HepG2 (cell line): ENCODE data around the gene PUS1. TPM values are rescaled to one million over a fixed set of nuclear protein-coding genes. Genes with fewer than 3 reads are reported as not detected.

ENCODE experiments used
- ATAC-seq: fragments of 200-7000 bp; cut with Tn5 transposase; 3 replicates; pipeline ENCODE4 v1.9.1; 2020; ENCODE audit warnings: mild to moderate bottlenecking, moderate library complexity
- BruUV-seq: library from RNA; stranded (reverse); fragments of 400-500 nt; replicated peaks from 2 replicates; lab custom pipeline; 2021; lab: Mats Ljungman, UMichigan
- CTCF ChIA-PET: fragments of 300-600 bp; formaldehyde crosslinking; extraction: SDS; loops from one replicate; lab custom pipeline; 2021; ENCODE audit warnings: low total read pairs, inconsistent platforms, low intra/inter-chr PET ratio; lab: Yijun Ruan, JAX
- POLR2A ChIA-PET: fragments of 350-600 bp; sonication (Branson Sonifier 250); formaldehyde crosslinking; loops from one replicate; lab custom pipeline; 2020; ENCODE audit warnings: antibody characterized with exemption, inconsistent platforms; lab: Yijun Ruan, JAX
- DNase-seq: peaks from one replicate; pipeline ENCODE4 v3.0.0-alpha.2; 2015; ENCODE audit warnings: low spot score
- FAIRE-seq: peaks from 3 replicates; lab custom pipeline; 2011; peaks lifted over from hg19 to GRCh38; lab: Jason Lieb, UNC
- H2AFZ ChIP-seq: one replicate; pipeline ENCODE4 v1.6.1; 2011; ENCODE audit warnings: low read length, inconsistent platforms
- H3K27ac ChIP-seq: fragments of 300-600 bp; 3 replicates; pipeline ENCODE4 v1.8.0; 2011; ENCODE audit warnings: mixed run types, mild to moderate bottlenecking, mixed read lengths, low read length, inconsistent platforms; ENCODE audit not compliant: insufficient read depth; ENCODE audit errors: extremely low read length
- H3K27me3 ChIP-seq, 2 experiments: fragments of 200-600 bp in 1 of 2; 2 replicates in 1 of 2; 3 replicates in 1 of 2; pipeline versions ENCODE4 v1.6.0 to v1.8.0; 2011; ENCODE audit warnings: low read length in 2 of 2, mild to moderate bottlenecking in 2 of 2, moderate library complexity in 2 of 2, inconsistent platforms in 1 of 2; ENCODE audit not compliant: insufficient read depth in 2 of 2, control insufficient read depth in 1 of 2
- H3K36me3 ChIP-seq, 2 experiments: fragments of 200-600 bp in 1 of 2; replicated peaks in 1 of 2; 2 replicates in 1 of 2; 3 replicates in 1 of 2; pipeline versions ENCODE4 v1.5.1 to v1.8.0; 2011; ENCODE audit warnings: low read length in 2 of 2, inconsistent platforms in 1 of 2; ENCODE audit not compliant: insufficient read depth in 2 of 2, control insufficient read depth in 1 of 2
- H3K4me1 ChIP-seq: 2 replicates; pipeline ENCODE4 v1.5.1; 2012; ENCODE audit warnings: low read length, inconsistent platforms; ENCODE audit not compliant: insufficient read depth
- H3K4me2 ChIP-seq: 2 replicates; pipeline ENCODE4 v1.6.0; 2011; ENCODE audit warnings: low read depth, low read length, inconsistent platforms
- H3K4me3 ChIP-seq, 3 experiments: fragments of 200-600 bp in 1 of 3; sonication (generic), shearing (Covaris generic) in 1 of 3; replicated peaks in 1 of 3; 2 replicates each; pipeline ENCODE4 v1.5.1; 2011 to 2016; ENCODE audit warnings: low read length in 3 of 3, inconsistent platforms in 2 of 3, low read depth in 2 of 3, mild to moderate bottlenecking in 2 of 3, control low read depth in 1 of 3, mixed read lengths in 1 of 3; ENCODE audit not compliant: insufficient read depth in 1 of 3
- H3K79me2 ChIP-seq: one replicate; pipeline ENCODE4 v1.6.1; 2011; ENCODE audit warnings: low read length, inconsistent platforms; ENCODE audit not compliant: insufficient read depth
- H3K9ac ChIP-seq: 2 replicates; pipeline ENCODE4 v1.6.0; 2011; ENCODE audit warnings: mild to moderate bottlenecking, low read depth, low read length, inconsistent platforms; ENCODE audit not compliant: insufficient read depth
- H3K9me3 ChIP-seq: 2 replicates; pipeline ENCODE4 v1.5.1; 2012; ENCODE audit warnings: mild to moderate bottlenecking, low read length
- H4K20me1 ChIP-seq: 2 replicates; pipeline ENCODE4 v1.6.0; 2011; ENCODE audit warnings: inconsistent platforms, mild to moderate bottlenecking, low read length, moderate library complexity; ENCODE audit not compliant: insufficient read depth
- AGO2 ChIP-seq: fragments of 200-400 bp; formaldehyde crosslinking; optimal IDR thresholded peaks from 2 replicates; pipeline ENCODE3; 2017; ENCODE audit warnings: mild to moderate bottlenecking, low read depth, low read length, moderate library complexity
- ARNTL ChIP-seq: sonication (generic); formaldehyde crosslinking; IDR thresholded peaks from 2 replicates; pipeline ENCODE4 v1.4.0; 2020; ENCODE audit warnings: mild to moderate bottlenecking, missing genetic modification reagents
- KDM2A ChIP-seq: sonication (generic); formaldehyde crosslinking; IDR thresholded peaks from 2 replicates; pipeline ENCODE4 v1.4.0; 2020; ENCODE audit warnings: low read depth, missing genetic modification reagents, borderline replicate concordance
- KLF12 ChIP-seq: sonication (generic); formaldehyde crosslinking; IDR thresholded peaks from 2 replicates; pipeline ENCODE4 v1.4.0; 2020; ENCODE audit warnings: missing genetic modification reagents, borderline replicate concordance
- NONO ChIP-seq, 2 experiments: fragments of 450-650 bp in 1 of 2; sonication (generic) in 1 of 2; formaldehyde crosslinking in 1 of 2; IDR thresholded peaks in 1 of 2; conservative IDR thresholded peaks in 1 of 2; 2 replicates each; pipeline versions ENCODE4 v1.6.1 to v1.8.0; 2017 to 2022; ENCODE audit warnings: mild to moderate bottlenecking in 1 of 2, missing genetic modification reagents in 1 of 2, moderate library complexity in 1 of 2
- POLR2A ChIP-seq, 2 experiments: IDR thresholded peaks; 2 replicates each; pipeline ENCODE4 v1.6.1; 2011; ENCODE audit warnings: low read depth in 2 of 2, low read length in 2 of 2, mild to moderate bottlenecking in 1 of 2, moderate library complexity in 1 of 2; ENCODE audit not compliant: insufficient read depth in 1 of 2
- RBFOX2 ChIP-seq: fragments of 200-400 bp; formaldehyde crosslinking; IDR thresholded peaks from 2 replicates; pipeline ENCODE4 v1.6.1; 2017; ENCODE audit warnings: low read depth, mild to moderate bottlenecking, low read length
- SNAPC2 ChIP-seq: sonication (generic); formaldehyde crosslinking; IDR thresholded peaks from 2 replicates; pipeline ENCODE4 v1.8.1; 2022; ENCODE audit warnings: mild to moderate bottlenecking, missing genetic modification reagents
- ZC3H13 ChIP-seq: sonication (generic); formaldehyde crosslinking; IDR thresholded peaks from 2 replicates; pipeline ENCODE4 v1.8.1; 2023; ENCODE audit warnings: mild to moderate bottlenecking, missing genetic modification reagents, moderate library complexity
- ZNF317 ChIP-seq: sonication (generic); formaldehyde crosslinking; IDR thresholded peaks from 2 replicates; pipeline ENCODE4 v1.5.0; 2020; ENCODE audit warnings: mild to moderate bottlenecking, missing genetic modification reagents
- WGBS: methylation state at CpG from one replicate; pipeline ENCODE4 v1.1.6; 2017; ENCODE audit warnings: low lambda C conversion rate; 5-methylcytosine and 5-hydroxymethylcytosine counted together
- in situ Hi-C: cut with HindIII; loops from 2 replicates; pipeline ENCODE4 v1.10.0; 2017; ENCODE audit warnings: low pct_unique_long_range_greater_than_20kb; ENCODE audit not compliant: extremely low pct_ligation_motif_present
- intact Hi-C: fragments of 100-400 bp; cut with micrococcal nuclease; formaldehyde crosslinking; loops from one replicate; pipeline ENCODE4 v1.10.0; 2022; ENCODE audit not compliant: unreplicated experiment
- polyA plus RNA-seq, 8 experiments: library from polyadenylated mRNA; depleted of rRNA in 3 of 8; stranded (reverse) in 7 of 8; unstranded in 1 of 8; fragments of >200 nt; fragmentation: Illumina TruSeq in 4 of 8; extraction: Trizol in 4 of 8; gene quantifications; 2 replicates each; pipeline versions ENCODE4 v1.2.1 to v1.2.3, GENCODE V29; 2011 to 2016; ENCODE audit warnings: low read depth in 4 of 8, missing spikeins in 1 of 8, mixed read lengths in 1 of 8; ENCODE audit not compliant: insufficient read depth in 1 of 8
- total RNA-seq, 5 experiments: library from RNA; depleted of rRNA; stranded (reverse); fragments of >200 nt; fragmentation: Illumina TruSeq; extraction: Trizol; gene quantifications; 2 replicates each; pipeline ENCODE4 v1.2.3, GENCODE V29; 2016; ENCODE audit warnings: low read depth in 1 of 5
- TF ChIP-seq, protein P1 (sequence below): sonication (generic); formaldehyde crosslinking; IDR thresholded peaks from 2 replicates; pipeline ENCODE4 v1.5.0; 2020; ENCODE audit warnings: mild to moderate bottlenecking, missing genetic modification reagents
- TF ChIP-seq, protein P2 (sequence below): sonication (generic); formaldehyde crosslinking; IDR thresholded peaks from 2 replicates; pipeline ENCODE4 v1.4.0; 2020; ENCODE audit warnings: missing genetic modification reagents
- TF ChIP-seq, protein P3 (sequence below): sonication (generic); formaldehyde crosslinking; IDR thresholded peaks from 2 replicates; pipeline ENCODE4 v1.5.0; 2020; ENCODE audit warnings: missing genetic modification reagents
- TF ChIP-seq, protein P4 (sequence below): sonication (generic); formaldehyde crosslinking; IDR thresholded peaks from 2 replicates; pipeline ENCODE4 v1.8.0; 2022; ENCODE audit warnings: missing genetic modification reagents, mild to moderate bottlenecking, inconsistent platforms, borderline replicate concordance

The PUS1 gene
- total and polyA plus RNA-seq, 2 of the 13 experiments (the other 11 are each of a cell fraction or from before 2014, with no cell fraction given): 19.2 to 24.7 TPM

DNA sequence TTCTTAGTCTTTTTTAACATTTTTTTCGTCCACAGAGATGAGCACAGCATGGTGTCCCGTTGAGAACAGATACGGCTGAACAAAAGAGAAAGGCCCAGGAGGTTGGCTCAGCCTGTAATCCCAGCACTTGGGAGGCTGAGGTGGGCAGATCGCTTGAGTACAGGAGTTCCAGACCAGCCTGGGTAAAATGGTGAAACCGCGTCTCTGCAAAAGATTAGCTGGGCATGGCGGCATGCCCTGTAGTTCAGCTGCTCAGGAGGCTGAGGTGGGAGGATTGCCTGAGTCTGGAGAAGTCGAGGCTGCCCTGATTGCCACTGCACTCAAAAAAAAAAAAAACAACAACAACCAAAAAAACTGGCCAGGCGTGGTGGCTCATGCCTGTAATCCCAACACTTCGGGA is 14.8 kb downstream of the PUS1 start (continued):
- TF ChIP-seq, protein P1, sequence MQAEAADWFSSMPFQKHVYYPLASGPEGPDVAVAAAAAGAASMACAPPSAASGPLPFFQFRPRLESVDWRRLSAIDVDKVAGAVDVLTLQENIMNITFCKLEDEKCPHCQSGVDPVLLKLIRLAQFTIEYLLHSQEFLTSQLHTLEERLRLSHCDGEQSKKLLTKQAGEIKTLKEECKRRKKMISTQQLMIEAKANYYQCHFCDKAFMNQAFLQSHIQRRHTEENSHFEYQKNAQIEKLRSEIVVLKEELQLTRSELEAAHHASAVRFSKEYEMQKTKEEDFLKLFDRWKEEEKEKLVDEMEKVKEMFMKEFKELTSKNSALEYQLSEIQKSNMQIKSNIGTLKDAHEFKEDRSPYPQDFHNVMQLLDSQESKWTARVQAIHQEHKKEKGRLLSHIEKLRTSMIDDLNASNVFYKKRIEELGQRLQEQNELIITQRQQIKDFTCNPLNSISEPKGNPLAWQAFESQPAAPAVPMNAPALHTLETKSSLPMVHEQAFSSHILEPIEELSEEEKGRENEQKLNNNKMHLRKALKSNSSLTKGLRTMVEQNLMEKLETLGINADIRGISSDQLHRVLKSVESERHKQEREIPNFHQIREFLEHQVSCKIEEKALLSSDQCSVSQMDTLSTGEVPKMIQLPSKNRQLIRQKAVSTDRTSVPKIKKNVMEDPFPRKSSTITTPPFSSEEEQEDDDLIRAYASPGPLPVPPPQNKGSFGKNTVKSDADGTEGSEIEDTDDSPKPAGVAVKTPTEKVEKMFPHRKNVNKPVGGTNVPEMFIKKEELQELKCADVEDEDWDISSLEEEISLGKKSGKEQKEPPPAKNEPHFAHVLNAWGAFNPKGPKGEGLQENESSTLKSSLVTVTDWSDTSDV (CRISPR knock-in tag): no peak

DNA sequence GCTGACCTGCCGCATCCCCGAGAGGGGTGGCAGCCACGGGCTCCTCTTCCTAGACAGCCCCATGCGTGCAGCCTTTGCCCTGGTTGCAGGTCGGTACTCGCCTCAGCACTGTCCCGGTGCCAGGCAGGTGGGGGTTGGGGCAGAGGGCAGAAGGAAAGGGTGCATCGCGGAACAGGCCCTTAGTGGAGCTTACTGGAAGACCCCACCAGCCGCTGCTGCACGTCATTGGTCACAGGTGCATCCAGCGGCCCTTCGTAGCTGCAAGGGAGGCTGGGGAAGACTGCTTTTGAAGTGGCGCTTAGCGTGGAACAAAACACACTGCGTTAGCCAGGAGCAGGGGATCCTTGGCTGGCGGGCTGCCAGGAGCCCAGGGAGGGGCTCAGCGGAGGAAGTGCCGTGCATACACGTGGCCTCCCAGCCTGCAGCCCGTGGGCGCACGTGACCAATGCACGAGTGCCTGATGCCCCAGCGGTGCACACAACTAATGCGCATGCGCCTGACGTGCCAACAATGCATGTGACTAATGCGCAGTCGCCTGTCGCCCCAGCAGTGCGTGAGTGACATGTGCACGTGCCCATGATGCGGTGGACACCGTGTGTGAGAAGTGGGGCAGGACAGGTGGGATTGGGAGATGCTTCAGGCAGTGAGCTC is 15.7 kb downstream of the PUS1 start:
- BruUV-seq: no TSS peak
- CTCF ChIA-PET: no interaction called here
- H3K9me3 ChIP-seq: no peaks in the 10 kb centered on the region
- POLR2A ChIA-PET: no interaction called here
- H3K27me3 ChIP-seq: no peaks in the 10 kb centered on the region
- intact Hi-C loops: no loop called here
- H3K27ac ChIP-seq: no peak overlapping the region
- no peaks in the 10 kb centered on the region for H3K79me2 ChIP-seq
- 92% methylated on average over 7 of the region's 35 CpGs for WGBS
- FAIRE-seq: no peak
- no peak for ATAC-seq
- H4K20me1 ChIP-seq: no peaks in the 10 kb centered on the region
- no peak overlapping the region for H3K9ac ChIP-seq
- H3K4me2 ChIP-seq: no peak overlapping the region
- H3K36me3 ChIP-seq: peaks cover 6 to 34% of the 10 kb centered on the region in 2 experiments; a peak in 4 of 5 replicates
- no peak overlapping the region for H2AFZ ChIP-seq
- in situ Hi-C loops: no loop called here
- no peak overlapping the region for H3K4me3 ChIP-seq
- no peak for DNase-seq
- peaks cover 15% of the 10 kb centered on the region; the same call in 1 of the 2 replicates for H3K4me1 ChIP-seq
- peak; percentile 67 for TF ChIP-seq RBFOX2
- TF ChIP-seq, protein P2, sequence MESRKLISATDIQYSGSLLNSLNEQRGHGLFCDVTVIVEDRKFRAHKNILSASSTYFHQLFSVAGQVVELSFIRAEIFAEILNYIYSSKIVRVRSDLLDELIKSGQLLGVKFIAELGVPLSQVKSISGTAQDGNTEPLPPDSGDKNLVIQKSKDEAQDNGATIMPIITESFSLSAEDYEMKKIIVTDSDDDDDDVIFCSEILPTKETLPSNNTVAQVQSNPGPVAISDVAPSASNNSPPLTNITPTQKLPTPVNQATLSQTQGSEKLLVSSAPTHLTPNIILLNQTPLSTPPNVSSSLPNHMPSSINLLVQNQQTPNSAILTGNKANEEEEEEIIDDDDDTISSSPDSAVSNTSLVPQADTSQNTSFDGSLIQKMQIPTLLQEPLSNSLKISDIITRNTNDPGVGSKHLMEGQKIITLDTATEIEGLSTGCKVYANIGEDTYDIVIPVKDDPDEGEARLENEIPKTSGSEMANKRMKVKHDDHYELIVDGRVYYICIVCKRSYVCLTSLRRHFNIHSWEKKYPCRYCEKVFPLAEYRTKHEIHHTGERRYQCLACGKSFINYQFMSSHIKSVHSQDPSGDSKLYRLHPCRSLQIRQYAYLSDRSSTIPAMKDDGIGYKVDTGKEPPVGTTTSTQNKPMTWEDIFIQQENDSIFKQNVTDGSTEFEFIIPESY (CRISPR knock-in tag): peak; percentile 59; the same call in 1 of the 2 replicates
- TF ChIP-seq KDM2A (CRISPR knock-in tag): no peak
- peak; percentile 96 for TF ChIP-seq AGO2
- TF ChIP-seq, protein P3, sequence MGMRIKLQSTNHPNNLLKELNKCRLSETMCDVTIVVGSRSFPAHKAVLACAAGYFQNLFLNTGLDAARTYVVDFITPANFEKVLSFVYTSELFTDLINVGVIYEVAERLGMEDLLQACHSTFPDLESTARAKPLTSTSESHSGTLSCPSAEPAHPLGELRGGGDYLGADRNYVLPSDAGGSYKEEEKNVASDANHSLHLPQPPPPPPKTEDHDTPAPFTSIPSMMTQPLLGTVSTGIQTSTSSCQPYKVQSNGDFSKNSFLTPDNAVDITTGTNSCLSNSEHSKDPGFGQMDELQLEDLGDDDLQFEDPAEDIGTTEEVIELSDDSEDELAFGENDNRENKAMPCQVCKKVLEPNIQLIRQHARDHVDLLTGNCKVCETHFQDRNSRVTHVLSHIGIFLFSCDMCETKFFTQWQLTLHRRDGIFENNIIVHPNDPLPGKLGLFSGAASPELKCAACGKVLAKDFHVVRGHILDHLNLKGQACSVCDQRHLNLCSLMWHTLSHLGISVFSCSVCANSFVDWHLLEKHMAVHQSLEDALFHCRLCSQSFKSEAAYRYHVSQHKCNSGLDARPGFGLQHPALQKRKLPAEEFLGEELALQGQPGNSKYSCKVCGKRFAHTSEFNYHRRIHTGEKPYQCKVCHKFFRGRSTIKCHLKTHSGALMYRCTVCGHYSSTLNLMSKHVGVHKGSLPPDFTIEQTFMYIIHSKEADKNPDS (CRISPR knock-in tag): no peak
- no peak for TF ChIP-seq NONO (IDR thresholded peaks at IDR 0.05)
- no peak for TF ChIP-seq NONO (CRISPR knock-in tag; conservative IDR thresholded peaks at IDR 0.05)
- TF ChIP-seq, protein P4, sequence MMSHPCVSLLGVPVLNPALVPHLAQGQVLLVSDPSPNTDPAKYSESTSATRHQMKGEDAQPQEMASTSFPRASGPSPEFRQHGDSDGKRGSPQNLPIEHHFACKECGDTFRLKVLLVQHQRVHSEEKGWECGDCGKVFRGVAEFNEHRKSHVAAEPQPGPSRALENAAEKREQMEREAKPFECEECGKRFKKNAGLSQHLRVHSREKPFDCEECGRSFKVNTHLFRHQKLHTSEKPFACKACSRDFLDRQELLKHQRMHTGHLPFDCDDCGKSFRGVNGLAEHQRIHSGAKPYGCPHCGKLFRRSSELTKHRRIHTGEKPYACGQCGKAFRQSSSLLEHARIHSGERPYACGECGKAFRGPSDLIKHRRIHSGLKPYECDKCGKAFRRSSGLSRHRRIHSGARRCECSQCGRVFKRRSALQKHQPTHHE (CRISPR knock-in tag): no peak
- no peak for TF ChIP-seq SNAPC2 (CRISPR knock-in tag)
- TF ChIP-seq ARNTL (CRISPR knock-in tag): no peak
- no peak for TF ChIP-seq KLF12 (CRISPR knock-in tag)
- TF ChIP-seq POLR2A (IDR thresholded peaks at IDR 0.05; ENCODE audit: insufficient read depth in 1 of 2, low read depth in 2 of 2, low read length in 2 of 2): peak in 1 of 2 experiments; percentile 52; a peak in 1 of 4 replicates
- TF ChIP-seq ZNF317 (CRISPR knock-in tag): no peak
- 0 out of 2 replicates have a peak, but pooled peaks have one; percentile 37 for TF ChIP-seq ZC3H13
